Activated naive CD4-positive, alpha-beta T cell treated with anti-CD3 and anti-CD28 coated beads, Interleukin-2, amount 50 U/mL, for 72 hours (primary cell): ENCODE data around the gene TGFBI. TPM values are rescaled to one million over a fixed set of nuclear protein-coding genes. Genes with fewer than 3 reads are reported as not detected.
"Not testable (repeated sequence)": the region's sequence is repeated elsewhere in the genome, so short reads cannot be mapped to it uniquely, and the experiment has no call there.

ENCODE experiments used
- ATAC-seq, 2 donors: fragments of 150-1000 bp; cut with Tn5 transposase; 2 replicates each; pipeline ENCODE4 v1.10.0; 2021; ENCODE audit warnings: mild to moderate bottlenecking in 2 of 2, moderate library complexity in 2 of 2
- DNase-seq, 2 donors: peaks; one replicate each; pipeline ENCODE4 v3.0.0; 2021 to 2022; ENCODE audit warnings: low spot score in 2 of 2
- H3K27ac Mint-ChIP-seq, 2 donors: one replicate each; pipeline ENCODE4 v1.8.0; 2022; ENCODE audit warnings: mild to moderate bottlenecking in 2 of 2, mixed read lengths in 2 of 2
- H3K36me3 Mint-ChIP-seq, 2 donors: one replicate each; pipeline ENCODE4 v1.8.0; 2022; ENCODE audit warnings: mixed read lengths in 2 of 2
- H3K9me3 Mint-ChIP-seq, 2 donors: one replicate each; pipeline ENCODE4 v1.8.0; 2022; ENCODE audit warnings: mixed read lengths in 2 of 2
- total RNA-seq, 2 donors: library from RNA; stranded (reverse); gene quantifications; one replicate each; pipeline ENCODE4 v1.2.3, GENCODE V29; 2022

TGFBI gene
- total RNA-seq, 2 donors from 2014 or later: not detected

DNA sequence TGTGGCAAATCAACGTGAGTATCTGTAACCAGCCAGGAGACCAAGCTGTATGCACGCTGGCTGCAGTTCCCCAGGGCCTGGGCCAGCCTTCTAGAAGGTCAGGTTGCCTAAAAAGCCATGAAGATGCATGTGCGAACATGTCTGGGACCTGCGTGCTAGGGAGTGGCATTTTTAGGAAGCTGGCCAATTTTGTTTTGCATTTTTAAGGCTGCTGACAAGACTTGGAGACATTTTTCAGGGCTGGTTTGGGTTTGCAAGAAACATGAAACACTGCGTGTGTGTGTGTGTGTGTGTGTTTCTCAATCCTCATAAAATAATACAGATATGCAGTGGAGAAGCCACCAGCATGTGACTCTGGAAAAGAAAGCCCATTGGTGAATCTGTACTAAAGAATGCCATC lies 5.1 kb downstream of the TGFBI start:
- Mint-ChIP-seq H3K27ac (no peak overlapping the region), H3K36me3 (peaks cover 6 to 11% of the 10 kb centered on the region in 2 donors), H3K9me3 (peaks cover 0 to 3% of the 10 kb centered on the region in 2 donors)
- ATAC-seq: no peak
- DNase-seq: no peak

DNA sequence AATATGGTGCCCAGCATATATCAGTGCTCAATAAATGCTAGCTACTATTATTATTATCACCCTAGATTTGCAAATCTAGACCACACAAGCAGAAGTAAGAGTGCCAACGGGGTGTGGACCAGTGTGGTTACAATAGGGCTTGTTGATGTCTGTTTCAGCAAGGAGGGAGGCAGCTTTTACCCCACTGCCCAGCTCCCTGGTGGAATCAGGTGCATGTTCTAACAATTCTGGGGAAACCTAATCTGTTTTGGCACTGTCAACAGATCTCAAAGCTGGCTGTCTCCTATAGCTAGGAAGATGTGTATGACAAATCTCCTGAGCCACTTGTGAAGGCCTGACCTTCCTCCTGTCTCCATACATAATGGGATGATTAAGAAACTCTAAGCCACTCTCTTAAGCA lies 5.7 kb downstream of the TGFBI start:
- Mint-ChIP-seq H3K9me3 (peaks cover 0 to 3% of the 10 kb centered on the region in 2 donors), H3K27ac (no peak overlapping the region), H3K36me3 (peaks cover 6 to 11% of the 10 kb centered on the region in 2 donors)
- ATAC-seq: no peak
- DNase-seq: no peak

DNA sequence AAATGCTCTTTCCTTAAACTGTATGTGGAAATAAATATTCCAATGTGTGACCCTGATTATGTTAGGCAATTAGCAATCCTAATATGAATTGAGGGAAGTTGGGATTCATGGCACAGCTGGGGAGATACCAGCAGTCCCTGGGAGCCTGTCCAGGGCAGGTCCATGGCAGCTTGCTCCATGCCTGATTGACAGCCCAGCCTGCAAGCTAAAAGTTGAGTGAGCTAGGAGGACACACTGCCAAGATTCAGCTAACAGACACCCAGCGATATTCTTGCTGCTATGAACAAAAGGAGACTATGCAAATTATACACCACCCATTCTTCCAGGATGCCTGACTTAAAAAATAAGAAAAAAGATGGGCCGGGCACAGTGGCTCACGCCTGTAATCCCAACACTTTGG lies 6.2 kb downstream of the TGFBI start:
- peaks cover 0 to 3% of the 10 kb centered on the region in 2 donors for H3K9me3 Mint-ChIP-seq

DNA sequence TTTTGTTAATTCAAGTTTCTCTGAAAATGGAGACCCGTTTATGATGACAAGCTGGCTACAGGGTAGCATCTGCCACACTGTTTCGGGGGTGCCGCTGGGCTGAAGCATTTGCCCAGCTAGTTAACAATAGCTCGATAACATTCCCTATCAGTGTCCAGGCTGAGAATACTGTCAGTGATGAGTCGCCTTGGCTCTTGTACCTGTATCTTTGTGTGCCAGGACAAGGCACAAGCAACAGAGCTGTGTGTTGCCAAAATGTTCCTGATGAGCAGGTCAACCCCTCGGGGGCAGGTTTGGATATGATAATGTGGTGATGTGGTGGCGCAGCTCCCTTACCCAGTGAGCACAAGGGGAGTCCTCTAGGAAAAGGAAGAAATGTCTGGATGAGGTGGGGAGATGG lies 7.0 kb downstream of the TGFBI start:
- no peak for ATAC-seq
- Mint-ChIP-seq H3K36me3 (peaks cover 6 to 11% of the 10 kb centered on the region in 2 donors), H3K9me3 (peaks cover 0 to 3% of the 10 kb centered on the region in 2 donors), H3K27ac (peak overlapping the region in 1 of 2 donors; percentile 24)
- DNase-seq: no peak

More for the DNA sequence above, 6.2 kb downstream of the TGFBI start:
- ATAC-seq: no peak
- H3K36me3 Mint-ChIP-seq: peaks cover 6 to 11% of the 10 kb centered on the region in 2 donors
- no peak overlapping the region for H3K27ac Mint-ChIP-seq
- DNase-seq: no peak

DNA sequence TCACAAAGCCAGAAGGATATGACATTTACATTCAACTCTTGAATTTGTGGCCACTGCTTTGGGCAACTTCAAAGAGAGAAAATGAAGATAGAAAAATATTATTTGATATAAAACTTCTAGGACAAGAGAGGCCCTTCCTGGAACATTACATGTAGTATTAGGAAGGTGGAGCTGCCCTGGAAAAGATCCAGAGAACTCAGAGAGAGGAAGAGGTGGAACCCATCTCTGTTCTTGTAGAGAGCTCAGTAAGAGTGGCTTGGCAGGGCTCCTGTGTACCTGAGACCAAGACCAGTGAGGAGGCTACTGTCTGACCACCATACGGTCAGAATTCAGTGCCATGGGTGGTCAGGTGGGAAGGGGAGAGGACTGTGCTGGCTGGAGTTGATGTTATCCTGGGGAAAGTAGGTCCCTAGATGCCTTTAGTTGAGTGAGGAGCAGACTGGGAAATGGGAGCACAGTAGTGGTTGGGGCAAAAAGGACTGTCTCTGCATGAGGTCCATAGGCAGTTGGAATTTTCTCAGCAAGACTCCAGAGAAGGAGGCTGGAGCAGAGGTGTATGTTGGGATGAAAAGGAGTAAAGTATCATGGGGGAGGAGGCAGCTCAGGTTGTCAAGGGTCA lies 7.6 kb downstream of the TGFBI start:
- no peak for ATAC-seq
- Mint-ChIP-seq H3K27ac (peak overlapping the region; percentile 24 to 25), H3K36me3 (peaks cover 6 to 11% of the 10 kb centered on the region in 2 donors), H3K9me3 (peaks cover 0 to 3% of the 10 kb centered on the region in 2 donors)
- DNase-seq: no peak

DNA sequence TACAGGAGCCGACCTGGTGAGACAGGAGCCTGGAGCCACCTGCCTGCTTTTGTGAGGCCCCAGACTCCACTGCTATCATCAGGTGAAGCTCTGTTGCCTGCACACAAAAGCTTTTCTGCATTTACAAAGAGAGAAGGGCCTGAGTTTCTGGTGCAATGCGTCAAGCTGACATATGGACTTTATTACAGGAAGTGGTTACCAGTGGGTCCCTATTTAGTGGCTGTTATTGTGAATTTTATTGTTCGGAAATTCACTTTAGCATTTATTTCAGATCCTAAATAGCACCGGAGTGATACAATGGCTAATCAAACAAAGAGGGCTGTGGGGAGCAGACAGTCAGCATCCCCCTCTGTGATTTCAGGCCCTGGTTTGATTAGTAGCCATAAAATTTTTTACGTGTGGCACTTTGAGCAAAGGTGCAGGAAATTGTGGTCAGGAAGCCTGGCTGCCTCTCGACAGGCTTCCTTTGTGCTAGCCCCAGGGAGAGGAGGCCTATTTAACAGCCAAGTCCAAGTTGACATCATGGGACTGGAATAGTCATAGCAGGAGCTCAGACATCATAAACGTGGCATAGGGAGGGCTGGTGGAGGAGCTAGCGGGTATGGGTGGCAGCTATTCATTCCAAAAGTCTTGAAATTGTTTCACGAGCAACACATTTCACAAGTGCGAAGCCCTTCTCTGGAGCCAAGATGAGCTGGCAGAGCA lies 8.4 kb downstream of the TGFBI start:
- Mint-ChIP-seq H3K36me3 (peaks cover 6 to 11% of the 10 kb centered on the region in 2 donors), H3K27ac (peak overlapping the region; percentile 24 to 92), H3K9me3 (peaks cover 0 to 3% of the 10 kb centered on the region in 2 donors)
- ATAC-seq: peak; percentile 96 to 99
- peak; percentile 52 to 58 for DNase-seq

DNA sequence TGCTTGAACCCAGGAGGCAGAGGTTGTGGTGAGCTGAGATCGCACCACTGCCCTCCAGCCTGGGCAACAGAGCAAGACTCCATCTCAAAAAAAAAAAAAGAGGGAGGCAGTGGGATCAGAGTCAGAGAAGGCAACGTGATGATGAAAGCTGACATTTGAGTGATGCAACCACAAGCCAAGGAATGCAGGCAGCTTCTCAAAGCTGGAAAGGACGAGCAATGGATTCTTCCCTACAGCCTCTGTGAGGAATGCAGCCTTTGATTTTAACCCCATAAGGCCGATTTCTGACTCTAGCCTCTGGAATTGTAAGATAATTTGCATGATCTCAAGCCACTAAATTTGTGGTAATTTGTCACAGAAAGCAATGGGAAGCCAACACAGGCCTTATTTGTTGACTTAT lies 9.8 kb downstream of the TGFBI start:
- DNase-seq (no peak), ATAC-seq (no peak)
- H3K9me3 Mint-ChIP-seq: peaks cover 0 to 3% of the 10 kb centered on the region in 2 donors
- no peak overlapping the region for H3K27ac Mint-ChIP-seq
- peaks cover 6 to 11% of the 10 kb centered on the region in 2 donors for H3K36me3 Mint-ChIP-seq

DNA sequence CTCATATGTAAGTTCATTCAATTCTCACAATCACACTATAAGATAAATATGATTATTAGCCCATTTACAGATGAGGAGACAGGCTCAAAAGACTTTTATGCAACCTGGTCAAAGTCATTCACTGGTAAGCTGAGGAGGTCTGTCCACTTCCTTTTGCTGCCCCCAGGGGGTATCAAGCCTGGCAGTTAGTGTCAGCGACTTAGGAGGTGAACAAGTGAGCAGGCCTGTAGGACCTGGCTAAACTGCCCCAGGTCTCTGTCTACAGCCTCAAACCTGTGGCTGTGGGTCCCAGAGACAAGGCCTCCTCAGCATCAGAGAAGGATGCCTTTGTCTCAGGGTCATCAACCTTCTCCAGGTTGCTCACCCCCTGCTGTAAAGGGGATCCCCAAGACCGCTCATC lies 10.4 kb downstream of the TGFBI start:
- H3K9me3 Mint-ChIP-seq: peaks cover 0 to 3% of the 10 kb centered on the region in 2 donors
- no peak overlapping the region for H3K27ac Mint-ChIP-seq
- DNase-seq: no peak
- peaks cover 6 to 11% of the 10 kb centered on the region in 2 donors for H3K36me3 Mint-ChIP-seq
- ATAC-seq: no peak

DNA sequence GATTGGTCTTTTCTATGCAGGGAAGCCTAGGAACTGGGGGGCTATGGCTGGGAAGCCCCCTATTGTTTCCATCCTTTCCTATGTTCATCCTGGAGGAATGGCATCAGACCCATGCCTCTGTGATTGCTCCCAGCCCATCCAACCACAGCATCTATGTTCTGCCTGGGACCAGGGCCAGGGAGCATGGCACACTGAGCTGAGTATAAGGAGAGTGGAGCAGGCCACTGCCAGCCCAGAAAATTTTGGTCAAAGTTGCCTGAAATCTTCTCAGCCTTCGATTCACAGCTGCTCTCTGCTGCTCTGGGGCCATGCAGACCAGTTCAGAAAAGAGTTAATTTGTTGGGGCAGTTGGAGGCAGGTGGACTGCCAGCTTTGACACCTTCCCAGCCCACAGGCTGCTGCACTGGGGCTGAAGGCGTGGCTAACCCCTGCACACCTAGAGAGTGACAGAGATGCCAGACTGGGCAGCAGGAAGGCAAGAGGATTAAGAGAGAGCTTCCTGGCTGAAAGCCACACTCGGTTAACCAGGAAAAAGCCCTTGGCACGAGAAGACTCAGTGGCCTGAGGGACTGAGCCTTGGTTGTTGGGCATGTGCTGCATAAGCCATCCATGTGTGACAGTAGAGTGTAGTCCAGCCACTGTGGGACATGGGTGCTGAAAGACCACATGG lies 12.1 kb downstream of the TGFBI start:
- Mint-ChIP-seq H3K27ac (peak overlapping the region in 1 of 2 donors; percentile 19), H3K36me3 (peaks cover 6 to 11% of the 10 kb centered on the region in 2 donors), H3K9me3 (peaks cover 0 to 3% of the 10 kb centered on the region in 2 donors)
- ATAC-seq: no peak
- no peak for DNase-seq

DNA sequence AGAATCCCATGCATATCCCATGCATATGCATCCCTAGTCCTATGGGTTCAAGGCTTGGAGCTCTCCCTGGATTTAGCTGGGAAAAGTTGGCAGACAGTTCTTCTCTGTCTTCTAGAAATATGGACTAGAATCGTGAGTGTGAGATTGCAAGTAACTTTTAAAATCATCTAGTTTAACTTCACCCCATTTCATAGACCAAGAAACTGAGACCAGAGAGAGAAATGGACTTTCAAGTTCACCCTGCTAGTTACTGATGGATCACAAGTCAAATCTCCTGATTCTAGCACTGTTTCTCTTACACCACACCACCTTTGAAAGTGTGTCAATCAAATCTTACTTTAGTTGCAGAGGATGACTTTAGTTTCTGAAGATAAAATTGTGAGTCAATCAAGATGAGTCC lies 13.4 kb downstream of the TGFBI start:
- Mint-ChIP-seq H3K36me3 (peaks cover 6 to 11% of the 10 kb centered on the region in 2 donors), H3K27ac (peak overlapping the region in 1 of 2 donors; percentile 5), H3K9me3 (peaks cover 0 to 3% of the 10 kb centered on the region in 2 donors)
- ATAC-seq: peak in 1 of 2 donors; percentile 4
- DNase-seq: no peak

DNA sequence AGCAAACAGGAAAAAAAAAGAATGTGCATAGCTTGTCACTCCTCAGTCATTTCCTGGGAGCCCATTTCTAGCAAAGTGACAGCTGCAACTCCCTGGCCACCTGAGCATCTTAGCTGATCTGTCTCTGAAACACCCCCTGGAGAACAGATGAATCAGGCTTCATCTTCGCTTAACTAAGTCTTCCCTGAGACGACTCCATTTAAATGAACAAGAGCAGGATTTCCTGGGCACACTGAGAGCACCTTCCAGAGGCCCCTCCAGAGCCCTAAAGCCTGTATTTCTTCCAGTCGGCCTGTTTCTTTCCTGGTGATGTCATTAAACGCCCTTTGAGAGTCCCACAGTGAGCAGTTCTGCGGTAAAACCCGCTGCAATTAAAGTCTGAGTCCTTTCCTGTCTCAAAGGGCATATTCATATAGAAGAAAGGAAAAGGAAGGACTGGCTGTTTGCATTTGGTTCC lies 13.9 kb downstream of the TGFBI start:
- peaks cover 0 to 1% of the 10 kb centered on the region in 2 donors for H3K9me3 Mint-ChIP-seq
- H3K36me3 Mint-ChIP-seq: peaks cover 2 to 7% of the 10 kb centered on the region in 2 donors
- H3K27ac Mint-ChIP-seq: peak overlapping the region in 1 of 2 donors; percentile 5
- ATAC-seq (peak; percentile 73 to 76), DNase-seq (no peak)

DNA sequence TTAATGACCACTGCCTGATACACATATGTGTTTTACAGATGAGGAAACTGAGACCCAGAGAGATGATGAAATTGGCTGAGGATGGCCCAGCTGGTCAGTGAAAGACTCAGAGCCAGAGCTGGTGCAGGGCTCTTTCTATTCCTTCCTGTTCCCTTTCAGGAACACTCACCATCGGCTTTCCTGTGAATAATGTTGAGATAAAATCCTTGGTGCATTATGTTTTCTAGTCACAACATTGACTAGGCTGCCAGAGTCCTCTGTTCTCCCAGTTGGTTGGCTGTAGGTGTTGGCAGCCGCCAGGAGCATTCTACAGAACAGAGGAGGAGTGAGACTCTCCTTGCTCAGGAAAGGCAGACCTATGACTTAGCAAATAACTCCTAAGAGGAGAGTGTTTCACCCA lies 14.8 kb downstream of the TGFBI start:
- ATAC-seq (no peak), DNase-seq (no peak)
- H3K36me3 Mint-ChIP-seq: no peaks in the 10 kb centered on the region
- no peaks in the 10 kb centered on the region for H3K9me3 Mint-ChIP-seq
- no peak overlapping the region for H3K27ac Mint-ChIP-seq

DNA sequence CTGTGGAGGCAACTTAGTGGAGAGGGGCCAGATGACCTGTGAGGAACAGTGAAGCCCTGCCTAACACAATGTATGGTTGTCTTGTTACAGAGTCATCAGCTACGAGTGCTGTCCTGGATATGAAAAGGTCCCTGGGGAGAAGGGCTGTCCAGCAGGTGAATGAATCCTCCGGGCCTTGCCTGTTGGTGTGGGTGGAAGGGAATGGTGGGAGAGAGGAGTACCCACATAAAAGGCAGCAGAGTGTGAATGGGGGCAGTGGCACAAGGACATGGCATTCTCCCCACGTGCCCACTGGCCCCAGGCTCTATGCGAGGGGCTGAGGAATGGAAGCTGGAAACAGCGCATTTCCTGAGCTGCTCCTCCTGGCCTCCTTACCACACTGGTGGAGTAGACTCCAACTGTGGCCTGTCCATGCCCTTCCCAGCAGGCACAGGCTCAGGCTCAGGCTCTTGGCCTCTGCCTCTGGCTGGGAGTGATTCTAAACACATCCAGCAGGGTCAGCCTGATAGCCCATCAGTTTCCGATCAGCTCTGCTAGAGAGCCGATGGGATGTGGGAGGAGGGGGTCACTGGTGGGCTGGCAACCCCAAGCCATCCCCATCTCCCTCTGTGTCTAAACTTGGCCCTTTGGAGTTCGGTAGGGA lies 15.3 kb downstream of the TGFBI start:
- ATAC-seq (no peak), DNase-seq (no peak)
- no peaks in the 10 kb centered on the region for H3K9me3 Mint-ChIP-seq
- H3K36me3 Mint-ChIP-seq: no peaks in the 10 kb centered on the region
- no peak overlapping the region for H3K27ac Mint-ChIP-seq

DNA sequence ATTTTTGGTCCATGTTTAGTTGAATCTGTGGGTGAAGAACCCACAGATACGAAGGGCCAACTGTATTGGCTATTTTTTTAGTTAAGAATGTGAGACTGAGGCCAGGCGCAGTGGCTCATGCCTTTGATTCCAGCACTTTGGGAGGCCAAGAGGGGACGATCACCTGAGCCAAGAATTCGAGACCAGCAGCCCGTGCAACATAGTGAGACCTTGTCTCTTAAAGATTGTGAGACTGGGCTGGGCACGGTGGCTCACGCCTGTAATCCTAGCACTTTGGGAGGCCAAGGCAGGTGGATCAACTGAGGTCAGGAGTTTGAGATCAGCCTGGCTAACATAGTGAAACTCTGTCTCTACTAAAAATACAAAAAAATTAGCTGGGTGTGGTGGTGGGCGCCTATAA lies 16.2 kb downstream of the TGFBI start:
- not testable (repeated sequence) for H3K27ac Mint-ChIP-seq, H3K9me3 Mint-ChIP-seq, DNase-seq, H3K36me3 Mint-ChIP-seq, ATAC-seq

DNA sequence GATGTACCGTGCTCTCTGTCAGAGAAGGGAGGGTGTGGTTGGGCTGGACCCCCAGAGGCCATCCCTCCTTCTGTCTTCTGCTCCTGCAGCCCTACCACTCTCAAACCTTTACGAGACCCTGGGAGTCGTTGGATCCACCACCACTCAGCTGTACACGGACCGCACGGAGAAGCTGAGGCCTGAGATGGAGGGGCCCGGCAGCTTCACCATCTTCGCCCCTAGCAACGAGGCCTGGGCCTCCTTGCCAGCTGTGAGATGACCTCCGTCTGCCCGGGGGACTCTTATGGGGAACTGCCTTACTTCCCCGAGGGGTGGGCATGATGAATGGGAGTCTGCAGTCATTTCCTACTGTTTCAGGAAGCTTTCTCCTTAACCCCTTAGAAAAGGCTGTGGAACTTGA lies 17.5 kb downstream of the TGFBI start:
- ATAC-seq: no peak

DNA sequence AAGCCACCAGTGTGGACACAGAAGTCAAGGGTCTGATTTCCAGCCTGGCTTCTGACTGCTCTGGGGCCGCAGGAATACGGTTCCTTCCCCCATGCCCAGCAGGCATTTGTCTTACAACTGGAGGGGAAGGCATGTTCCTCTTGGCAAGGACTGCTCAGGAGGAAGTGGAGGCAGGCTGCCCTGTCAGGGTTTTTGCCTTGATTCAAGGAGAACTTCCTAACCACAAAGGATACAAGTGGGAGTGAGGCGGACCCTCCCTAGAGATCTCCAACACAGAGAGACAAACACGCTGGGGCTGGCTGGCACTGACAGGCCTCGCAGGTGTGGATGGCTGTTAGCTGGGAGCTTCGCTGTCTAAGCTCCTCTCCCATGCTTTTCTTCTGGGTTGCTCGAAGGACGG lies 19.1 kb downstream of the TGFBI start:
- Mint-ChIP-seq H3K36me3 (no peaks in the 10 kb centered on the region), H3K9me3 (no peaks in the 10 kb centered on the region), H3K27ac (no peak overlapping the region)
- ATAC-seq (no peak), DNase-seq (no peak)

More for the DNA sequence above, 17.5 kb downstream of the TGFBI start:
- no peak overlapping the region for H3K27ac Mint-ChIP-seq
- no peak for DNase-seq
- H3K9me3 Mint-ChIP-seq: no peaks in the 10 kb centered on the region
- no peaks in the 10 kb centered on the region for H3K36me3 Mint-ChIP-seq

DNA sequence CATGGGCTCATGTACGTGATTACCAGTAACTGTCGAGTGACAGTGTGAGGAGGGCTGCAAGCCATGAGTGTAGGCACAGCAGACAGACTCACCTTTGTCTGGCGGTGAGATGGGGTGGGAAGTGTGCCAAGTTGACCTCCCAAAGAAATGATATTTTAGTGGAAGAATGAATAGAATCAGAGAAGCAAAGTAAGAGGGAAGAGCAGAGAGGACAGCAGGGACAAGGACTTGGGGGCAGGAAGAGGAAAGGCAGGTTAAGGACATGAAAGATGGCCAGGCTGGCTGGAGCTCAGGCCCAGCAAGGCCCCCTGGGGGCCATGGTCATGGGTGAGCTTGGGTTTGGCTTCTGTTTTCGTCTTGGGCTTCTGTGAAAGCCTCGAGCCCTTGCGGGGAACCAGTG lies 20.2 kb downstream of the TGFBI start:
- no peak overlapping the region for H3K27ac Mint-ChIP-seq

More for the DNA sequence above, 20.2 kb downstream of the TGFBI start:
- no peaks in the 10 kb centered on the region for H3K9me3 Mint-ChIP-seq
- no peaks in the 10 kb centered on the region for H3K36me3 Mint-ChIP-seq
- DNase-seq: no peak
- no peak for ATAC-seq
